Measurements from ENCODE around the gene PRLHR. TPM values are rescaled to one million over a fixed set of nuclear protein-coding genes. Genes with fewer than 3 reads are reported as not detected.

Gene PRLHR
- total and polyA plus RNA-seq, 2 of the 4 experiments (the other 2 are of a cell fraction), result not detected

DNA sequence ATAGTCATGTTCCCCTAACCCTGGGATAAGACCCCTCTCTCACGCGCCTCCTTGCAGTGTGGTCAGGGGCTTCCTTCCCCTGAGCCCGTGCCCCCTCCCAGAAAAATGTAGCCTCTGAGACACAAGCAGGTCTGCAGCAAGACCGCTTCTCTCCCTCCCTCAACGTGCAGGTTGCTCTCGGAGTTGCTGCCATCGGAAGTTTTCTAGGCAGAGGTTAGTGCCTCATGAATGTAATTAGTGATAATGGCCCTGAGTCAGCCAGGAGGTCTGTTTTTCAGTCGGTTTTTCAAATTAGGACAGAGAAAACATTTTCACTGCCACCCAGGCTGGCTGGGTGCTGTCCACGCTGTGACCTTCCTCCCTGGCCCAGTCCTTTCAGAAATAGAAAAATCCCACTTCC is 43.2 kb upstream of the PRLHR start:
- dilution Hi-C loops (cut with HindIII; ENCODE audit: low sequenced_read_pairs, unreplicated experiment), result no loop called here
- intact Hi-C loops (cut with micrococcal nuclease), result no loop called here
- Histone ChIP-seq H2AK5ac (ENCODE audit: low read depth, low read length) (no peak overlapping the region), H3K14ac (replicated peaks; ENCODE audit: low read depth, low read length) (no peak overlapping the region), H3K4me2 (ENCODE audit: low read depth, low read length) (no peak overlapping the region), H2BK20ac (ENCODE audit: low read depth, low read length) (no peak overlapping the region), H3K36me3 (ENCODE audit: control insufficient read depth, insufficient read depth, low read length) (no peaks in the 10 kb centered on the region), H3K27me3 (ENCODE audit: control insufficient read depth, insufficient read depth, low read length) (peaks cover 3% of the 10 kb centered on the region; the same call in 1 of the 2 replicates), H3K56ac (ENCODE audit: extremely low read depth, insufficient read depth, low read length) (no peak overlapping the region), H2BK5ac (ENCODE audit: low read depth, low read length, poor library complexity, severe bottlenecking) (no peak overlapping the region), H3K18ac (ENCODE audit: low read depth, low read length) (no peak overlapping the region), H3K4me1 (ENCODE audit: control insufficient read depth, insufficient read depth, low read length) (no peaks in the 10 kb centered on the region), H3K4ac (ENCODE audit: low read depth, low read length) (no peak overlapping the region), H4K8ac (ENCODE audit: low read depth in 2 of 2, low read length in 2 of 2) (no peak overlapping the region), H3K4me3 (ENCODE audit: insufficient read depth, low read depth, low read length) (no peak overlapping the region), H4K5ac (ENCODE audit: low read depth, low read length) (no peak overlapping the region), H2AK9ac (replicated peaks; ENCODE audit: low read depth, low read length, poor library complexity) (no peak overlapping the region), H4K91ac (ENCODE audit: insufficient read depth, low read depth, low read length) (no peak overlapping the region), H3K27ac (ENCODE audit: insufficient read depth, low read length) (no peak overlapping the region), H3K9me3 (ENCODE audit: control insufficient read depth, insufficient read depth, low read length) (no peaks in the 10 kb centered on the region), H3K9me1 (ENCODE audit: insufficient read depth, low read length) (no peaks in the 10 kb centered on the region), H2BK15ac (ENCODE audit: low read depth, low read length) (no peak overlapping the region), H2AFZ (replicated peaks; ENCODE audit: low read length, poor library complexity) (no peak overlapping the region), H3K79me1 (ENCODE audit: low read depth in 1 of 2, low read length in 2 of 2) (no peaks in the 10 kb centered on the region), H3K23ac (ENCODE audit: low read depth, low read length) (no peak overlapping the region), H3K9ac (ENCODE audit: low read depth, low read length) (no peak overlapping the region), H4K20me1 (ENCODE audit: insufficient read depth, low read length) (no peaks in the 10 kb centered on the region), H2BK120ac (ENCODE audit: low read depth, low read length) (no peak overlapping the region)
- ChIA-PET POLR2A (ENCODE audit: unreplicated experiment) (no interaction called here), CTCF (interaction anchor here (0.6 kb wide), 1 partner anchor 77 kb away, joined by 3 read pairs; no protein-coding TSS in a partner anchor)
- no CpG with 5 or more reads among the region's 9 CpGs for WGBS, 2 experiments (ENCODE audit: extremely low coverage in 2 of 2, insufficient read length in 1 of 2)
- TF ChIP-seq, protein P1, sequence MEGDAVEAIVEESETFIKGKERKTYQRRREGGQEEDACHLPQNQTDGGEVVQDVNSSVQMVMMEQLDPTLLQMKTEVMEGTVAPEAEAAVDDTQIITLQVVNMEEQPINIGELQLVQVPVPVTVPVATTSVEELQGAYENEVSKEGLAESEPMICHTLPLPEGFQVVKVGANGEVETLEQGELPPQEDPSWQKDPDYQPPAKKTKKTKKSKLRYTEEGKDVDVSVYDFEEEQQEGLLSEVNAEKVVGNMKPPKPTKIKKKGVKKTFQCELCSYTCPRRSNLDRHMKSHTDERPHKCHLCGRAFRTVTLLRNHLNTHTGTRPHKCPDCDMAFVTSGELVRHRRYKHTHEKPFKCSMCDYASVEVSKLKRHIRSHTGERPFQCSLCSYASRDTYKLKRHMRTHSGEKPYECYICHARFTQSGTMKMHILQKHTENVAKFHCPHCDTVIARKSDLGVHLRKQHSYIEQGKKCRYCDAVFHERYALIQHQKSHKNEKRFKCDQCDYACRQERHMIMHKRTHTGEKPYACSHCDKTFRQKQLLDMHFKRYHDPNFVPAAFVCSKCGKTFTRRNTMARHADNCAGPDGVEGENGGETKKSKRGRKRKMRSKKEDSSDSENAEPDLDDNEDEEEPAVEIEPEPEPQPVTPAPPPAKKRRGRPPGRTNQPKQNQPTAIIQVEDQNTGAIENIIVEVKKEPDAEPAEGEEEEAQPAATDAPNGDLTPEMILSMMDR (conservative IDR thresholded peaks at IDR 0.05; ENCODE audit: low read depth, low read length), result no peak
- TF ChIP-seq MXI1 (IDR thresholded peaks at IDR 0.05; ENCODE audit: borderline replicate concordance, low read depth, low read length) (no peak), RFX5 (IDR thresholded peaks at IDR 0.05; ENCODE audit: low read depth, low read length) (no peak), RCOR1 (IDR thresholded peaks at IDR 0.05; ENCODE audit: insufficient replicate concordance, low read length) (no peak), CHD1 (IDR thresholded peaks at IDR 0.05; ENCODE audit: low read depth, low read length) (no peak)
- TF ChIP-seq, protein P2, sequence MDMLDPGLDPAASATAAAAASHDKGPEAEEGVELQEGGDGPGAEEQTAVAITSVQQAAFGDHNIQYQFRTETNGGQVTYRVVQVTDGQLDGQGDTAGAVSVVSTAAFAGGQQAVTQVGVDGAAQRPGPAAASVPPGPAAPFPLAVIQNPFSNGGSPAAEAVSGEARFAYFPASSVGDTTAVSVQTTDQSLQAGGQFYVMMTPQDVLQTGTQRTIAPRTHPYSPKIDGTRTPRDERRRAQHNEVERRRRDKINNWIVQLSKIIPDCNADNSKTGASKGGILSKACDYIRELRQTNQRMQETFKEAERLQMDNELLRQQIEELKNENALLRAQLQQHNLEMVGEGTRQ (IDR thresholded peaks at IDR 0.05; ENCODE audit: low read depth, low read length), result no peak
- no TSS peak for BruUV-seq (replicated peaks)
- ATAC-seq (ENCODE audit: low read depth) (no peak), DNase-seq (no peak)
- in situ Hi-C loops (cut with MboI; ENCODE audit: low sequenced_read_pairs), result no loop called here
